IMR-90 (cell line): Measurements from ENCODE around the gene NSUN6.

Source experiments
- CEBPB ChIP-seq: IDR thresholded peaks from 2 replicates; pipeline ENCODE4 v1.6.1; 2012; ENCODE audit warnings: low read depth, low read length, improper control_type of control experiment
- CHD1 ChIP-seq: IDR thresholded peaks from 2 replicates; pipeline ENCODE4 v1.6.1; 2012; ENCODE audit warnings: low read depth, low read length, improper control_type of control experiment
- ELK1 ChIP-seq: fragments of 150-350 bp; IDR thresholded peaks from 2 replicates; pipeline ENCODE4 v1.6.1; 2016; ENCODE audit warnings: low read depth, mild to moderate bottlenecking, low read length, moderate library complexity, borderline replicate concordance
- MAZ ChIP-seq: IDR thresholded peaks from 2 replicates; pipeline ENCODE4 v1.6.1; 2012; ENCODE audit warnings: low read depth, mild to moderate bottlenecking, low read length, improper control_type of control experiment, moderate library complexity, borderline replicate concordance
- MXI1 ChIP-seq: IDR thresholded peaks from 2 replicates; pipeline ENCODE4 v1.6.1; 2012; ENCODE audit warnings: low read depth, mild to moderate bottlenecking, low read length, moderate library complexity, borderline replicate concordance
- POLR2A ChIP-seq: IDR thresholded peaks from 2 replicates; pipeline ENCODE4 v1.6.1; 2012; ENCODE audit warnings: mild to moderate bottlenecking, low read depth, low read length
- RAD21 ChIP-seq: IDR thresholded peaks from 2 replicates; pipeline ENCODE4 v1.6.1; 2012; ENCODE audit warnings: low read length, improper control_type of control experiment
- RCOR1 ChIP-seq: IDR thresholded peaks from 2 replicates; pipeline ENCODE4 v1.6.1; 2012; ENCODE audit warnings: mild to moderate bottlenecking, low read length, improper control_type of control experiment; ENCODE audit not compliant: insufficient replicate concordance
- RFX5 ChIP-seq: IDR thresholded peaks from 2 replicates; pipeline ENCODE4 v1.8.0; 2012; ENCODE audit warnings: low read depth, mild to moderate bottlenecking, low read length, moderate library complexity
- SMC3 ChIP-seq: fragments of 150-350 bp; IDR thresholded peaks from 2 replicates; pipeline ENCODE4 v1.6.1; 2016; ENCODE audit warnings: low read depth, mild to moderate bottlenecking, antibody characterized with exemption, low read length, moderate library complexity
- USF2 ChIP-seq: fragments of 150-350 bp; IDR thresholded peaks from 2 replicates; pipeline ENCODE4 v1.6.1; 2017; ENCODE audit warnings: mild to moderate bottlenecking, antibody characterized with exemption, low read length, low read depth
- TF ChIP-seq, protein P1 (sequence below): conservative IDR thresholded peaks from 2 replicates; pipeline ENCODE4 v1.5.1; 2012; ENCODE audit warnings: mild to moderate bottlenecking, low read depth, low read length, improper control_type of control experiment

DNA sequence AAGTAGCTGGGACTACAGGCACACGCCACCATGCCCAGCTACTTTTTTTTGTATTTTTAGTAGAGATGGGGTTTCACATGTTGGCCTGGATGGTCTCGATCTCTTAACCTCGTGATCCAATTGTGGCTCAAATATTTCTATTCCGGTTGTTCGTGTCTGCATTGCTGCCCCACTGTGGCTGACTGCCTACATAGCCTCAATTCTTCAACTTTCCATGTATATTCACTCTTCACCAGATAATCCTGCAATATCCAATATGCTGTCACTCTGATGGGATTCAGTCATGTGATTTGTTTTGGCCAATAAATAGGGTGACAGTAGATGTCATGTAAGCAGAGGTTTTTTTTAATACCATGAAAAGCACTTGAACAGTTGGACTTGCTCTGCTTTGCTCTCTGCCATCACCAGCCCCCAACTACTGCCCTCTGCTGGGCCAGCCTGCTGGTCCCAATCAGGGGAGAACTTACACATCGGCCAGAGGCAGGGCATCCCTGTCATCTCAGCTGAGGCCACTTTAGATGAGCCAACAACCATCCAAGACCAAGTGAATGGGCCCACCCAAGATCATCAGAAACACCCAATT, 56.7 kb downstream of the NSUN6 start:
- TF ChIP-seq, protein P1, sequence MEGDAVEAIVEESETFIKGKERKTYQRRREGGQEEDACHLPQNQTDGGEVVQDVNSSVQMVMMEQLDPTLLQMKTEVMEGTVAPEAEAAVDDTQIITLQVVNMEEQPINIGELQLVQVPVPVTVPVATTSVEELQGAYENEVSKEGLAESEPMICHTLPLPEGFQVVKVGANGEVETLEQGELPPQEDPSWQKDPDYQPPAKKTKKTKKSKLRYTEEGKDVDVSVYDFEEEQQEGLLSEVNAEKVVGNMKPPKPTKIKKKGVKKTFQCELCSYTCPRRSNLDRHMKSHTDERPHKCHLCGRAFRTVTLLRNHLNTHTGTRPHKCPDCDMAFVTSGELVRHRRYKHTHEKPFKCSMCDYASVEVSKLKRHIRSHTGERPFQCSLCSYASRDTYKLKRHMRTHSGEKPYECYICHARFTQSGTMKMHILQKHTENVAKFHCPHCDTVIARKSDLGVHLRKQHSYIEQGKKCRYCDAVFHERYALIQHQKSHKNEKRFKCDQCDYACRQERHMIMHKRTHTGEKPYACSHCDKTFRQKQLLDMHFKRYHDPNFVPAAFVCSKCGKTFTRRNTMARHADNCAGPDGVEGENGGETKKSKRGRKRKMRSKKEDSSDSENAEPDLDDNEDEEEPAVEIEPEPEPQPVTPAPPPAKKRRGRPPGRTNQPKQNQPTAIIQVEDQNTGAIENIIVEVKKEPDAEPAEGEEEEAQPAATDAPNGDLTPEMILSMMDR: peak; percentile 21; the same call in 1 of the 2 replicates
- TF ChIP-seq USF2 (no peak), MAZ (no peak), POLR2A (no peak), SMC3 (no peak), ELK1 (no peak), CEBPB (no peak), RFX5 (no peak), RAD21 (no peak), CHD1 (no peak), MXI1 (no peak), RCOR1 (no peak)
